Activated naive CD4-positive, alpha-beta T cell treated with anti-CD3 and anti-CD28 coated beads, Interleukin-2, amount 50 U/mL, for 16 hours (primary cell): ENCODE results near the gene RAP1B.

Experiments used
- DNase-seq: peaks from one replicate; pipeline ENCODE4 v3.0.0-alpha.2; 2020

The RAP1B gene

GRCh38 chr12:68612202-68612601 is 1.5 kb downstream of the RAP1B start:
- no peak for DNase-seq

GRCh38 chr12:68612697-68613096 is 2.0 kb downstream of the RAP1B start:
- DNase-seq = no peak

GRCh38 chr12:68613209-68613904 is 2.7 kb downstream of the RAP1B start:
- DNase-seq = peak; percentile 49

- no peak for DNase-seq
These were observed 3.5 kb downstream of the RAP1B start for GRCh38 chr12:68614105-68614679.

- DNase-seq = no peak
These were observed 4.1 kb downstream of the RAP1B start for GRCh38 chr12:68614769-68615168.

- DNase-seq = no peak
These were observed 6.6 kb downstream of the RAP1B start for GRCh38 chr12:68617160-68617926.

- no peak for DNase-seq
These were observed 8.8 kb downstream of the RAP1B start for GRCh38 chr12:68619541-68619940.

GRCh38 chr12:68620519-68621471 is 10.1 kb downstream of the RAP1B start:
- no peak for DNase-seq

- DNase-seq = no peak
These were observed 10.9 kb downstream of the RAP1B start for GRCh38 chr12:68621472-68622081.

- no peak for DNase-seq
These were observed 11.6 kb downstream of the RAP1B start for GRCh38 chr12:68622250-68622649.

GRCh38 chr12:68623059-68623458 is 12.4 kb downstream of the RAP1B start:
- DNase-seq = no peak

GRCh38 chr12:68623984-68624383 is 13.3 kb downstream of the RAP1B start:
- DNase-seq = no peak

GRCh38 chr12:68624933-68625332 is 14.2 kb downstream of the RAP1B start:
- DNase-seq = no peak

- DNase-seq = no peak
These were observed 17.1 kb downstream of the RAP1B start for GRCh38 chr12:68627673-68628319.

- no peak for DNase-seq
These were observed 18.0 kb downstream of the RAP1B start for GRCh38 chr12:68628698-68629097.

- DNase-seq = no peak
These were observed 19.4 kb downstream of the RAP1B start for GRCh38 chr12:68630050-68630449.

- no peak for DNase-seq
These were observed 19.9 kb downstream of the RAP1B start for GRCh38 chr12:68630598-68630997.

- no peak for DNase-seq
These were observed 20.5 kb downstream of the RAP1B start for GRCh38 chr12:68631227-68631626.

GRCh38 chr12:68632486-68632885 is 21.8 kb downstream of the RAP1B start:
- DNase-seq = no peak

GRCh38 chr12:68633614-68634558 is 23.2 kb downstream of the RAP1B start:
- DNase-seq = no peak

GRCh38 chr12:68636268-68636667 is 25.6 kb downstream of the RAP1B start:
- no peak for DNase-seq
